H9 (cell line): Measurements from ENCODE around the gene ATF7. TPM values are rescaled to one million over a fixed set of nuclear protein-coding genes. Genes with fewer than 3 reads are reported as not detected.

Source experiments
- DNase-seq: peaks from one replicate; pipeline ENCODE4 v3.0.0-alpha.2; 2017
- H2AFZ ChIP-seq: one replicate; pipeline ENCODE4 v1.6.1; 2013; ENCODE audit warnings: mild to moderate bottlenecking, low read length, control low read depth, moderate library complexity
- H2AK5ac ChIP-seq: 2 replicates; pipeline ENCODE4 v1.6.1; 2013; ENCODE audit warnings: low read length, control low read depth, mixed read lengths; ENCODE audit not compliant: insufficient read length
- H2BK120ac ChIP-seq: one replicate; pipeline ENCODE4 v1.6.1; 2013; ENCODE audit warnings: low read depth, mild to moderate bottlenecking, low read length, control low read depth, inconsistent platforms; ENCODE audit not compliant: poor library complexity, severe bottlenecking
- H2BK12ac ChIP-seq: 2 replicates; pipeline ENCODE4 v1.6.1; 2013; ENCODE audit warnings: low read length, control low read depth, mixed read lengths, low read depth; ENCODE audit not compliant: insufficient read length
- H2BK15ac ChIP-seq: 2 replicates; pipeline ENCODE4 v1.6.1; 2013; ENCODE audit warnings: low read depth, low read length, control low read depth
- H2BK20ac ChIP-seq: one replicate; pipeline ENCODE4 v1.6.1; 2013; ENCODE audit warnings: low read depth, mild to moderate bottlenecking, low read length, control low read depth, inconsistent platforms; ENCODE audit not compliant: poor library complexity, severe bottlenecking
- H2BK5ac ChIP-seq: 2 replicates; pipeline ENCODE4 v1.6.1; 2013; ENCODE audit warnings: low read length, control low read depth, mixed read lengths; ENCODE audit not compliant: insufficient read length
- H3K14ac ChIP-seq: 2 replicates; pipeline ENCODE4 v1.6.1; 2013; ENCODE audit warnings: low read length, control low read depth; ENCODE audit not compliant: insufficient read depth
- H3K18ac ChIP-seq: 2 replicates; pipeline ENCODE4 v1.6.1; 2013; ENCODE audit warnings: low read depth, mild to moderate bottlenecking, mixed read lengths, low read length, control low read depth; ENCODE audit not compliant: insufficient read length
- H3K23ac ChIP-seq: 2 replicates; pipeline ENCODE4 v1.6.1; 2013; ENCODE audit warnings: low read length, control low read depth, mixed read lengths, low read depth; ENCODE audit not compliant: insufficient read length
- H3K23me2 ChIP-seq: 2 replicates; pipeline ENCODE4 v1.6.1; 2013; ENCODE audit warnings: low read depth, mild to moderate bottlenecking, mixed read lengths, low read length, control low read depth; ENCODE audit not compliant: insufficient read length, poor library complexity, severe bottlenecking
- H3K27ac ChIP-seq: 2 replicates; pipeline ENCODE4 v1.5.1; 2013; ENCODE audit warnings: low read length, control low read depth, mixed read lengths, low read depth; ENCODE audit not compliant: insufficient read length
- H3K27me3 ChIP-seq: 2 replicates; pipeline ENCODE4 v1.6.1; 2013; ENCODE audit warnings: low read length, control low read depth, inconsistent platforms; ENCODE audit not compliant: insufficient read depth
- H3K4ac ChIP-seq: 2 replicates; pipeline ENCODE4 v1.6.1; 2013; ENCODE audit warnings: low read depth, mild to moderate bottlenecking, control low read depth, inconsistent platforms, low read length, moderate library complexity
- H3K4me1 ChIP-seq: 2 replicates; pipeline ENCODE4 v1.6.1; 2013; ENCODE audit warnings: low read length, control low read depth, inconsistent platforms; ENCODE audit not compliant: insufficient read depth
- H3K4me2 ChIP-seq: 2 replicates; pipeline ENCODE4 v1.6.1; 2013; ENCODE audit warnings: low read length, control low read depth, mixed read lengths; ENCODE audit not compliant: insufficient read length, insufficient read depth
- H3K56ac ChIP-seq: 2 replicates; pipeline ENCODE4 v1.6.1; 2013; ENCODE audit warnings: low read depth, mild to moderate bottlenecking, mixed read lengths, low read length, control low read depth; ENCODE audit not compliant: insufficient read length
- H3K79me1 ChIP-seq: 2 replicates; pipeline ENCODE4 v1.6.1; 2013; ENCODE audit warnings: low read depth, mild to moderate bottlenecking, moderate library complexity, low read length, control low read depth, inconsistent platforms; ENCODE audit not compliant: insufficient read depth, poor library complexity, severe bottlenecking
- H3K79me2 ChIP-seq: 2 replicates; pipeline ENCODE4 v1.6.1; 2013; ENCODE audit warnings: low read length, control low read depth, inconsistent platforms; ENCODE audit not compliant: insufficient read depth
- H3K9ac ChIP-seq: 2 replicates; pipeline ENCODE4 v1.6.1; 2013; ENCODE audit warnings: low read length, control low read depth, mixed read lengths; ENCODE audit not compliant: insufficient read length; ENCODE audit errors: extremely low read depth
- H3K9me3 ChIP-seq: one replicate; pipeline ENCODE4 v1.6.1; 2013; ENCODE audit warnings: low read depth, low read length, inconsistent platforms; ENCODE audit not compliant: control insufficient read depth
- H3T11ph ChIP-seq: one replicate; pipeline ENCODE4 v1.6.1; 2013; ENCODE audit warnings: mild to moderate bottlenecking, low read length, control low read depth, inconsistent platforms
- H4K20me1 ChIP-seq: one replicate; pipeline ENCODE4 v1.6.1; 2013; ENCODE audit not compliant: control insufficient read depth, insufficient read length, insufficient read depth
- H4K5ac ChIP-seq: 2 replicates; pipeline ENCODE4 v1.6.1; 2013; ENCODE audit warnings: low read depth, mild to moderate bottlenecking, mixed read lengths, low read length, control low read depth; ENCODE audit not compliant: insufficient read length
- H4K8ac ChIP-seq: replicated peaks from 2 replicates; pipeline ENCODE4 v1.6.1; 2013; ENCODE audit warnings: low read length, control low read depth, mixed read lengths, low read depth; ENCODE audit not compliant: insufficient read length
- H4K91ac ChIP-seq: 2 replicates; pipeline ENCODE4 v1.6.1; 2013; ENCODE audit warnings: low read depth, mild to moderate bottlenecking, moderate library complexity, mixed read lengths, low read length, control low read depth; ENCODE audit not compliant: insufficient read length
- H3K27ac Mint-ChIP-seq, 3 experiments: 2 replicates in 2 of 3; 3 replicates in 1 of 3; pipeline ENCODE4 v1.8.0; 2020 to 2021; ENCODE audit warnings: mixed read lengths in 3 of 3, mild to moderate bottlenecking in 1 of 3, moderate library complexity in 1 of 3
- H3K27me3 Mint-ChIP-seq: 2 replicates; pipeline ENCODE4 v1.8.0; 2021; ENCODE audit warnings: low read depth, mild to moderate bottlenecking, moderate library complexity, mixed read lengths
- H3K36me3 Mint-ChIP-seq, 3 experiments: 2 replicates in 2 of 3; 3 replicates in 1 of 3; pipeline ENCODE4 v1.8.0; 2020 to 2021; ENCODE audit warnings: low read depth in 3 of 3, mixed read lengths in 3 of 3; ENCODE audit not compliant: insufficient read depth in 1 of 3
- H3K4me1 Mint-ChIP-seq, 2 experiments: 2 replicates each; pipeline ENCODE4 v1.8.0; 2020; ENCODE audit warnings: mixed read lengths in 2 of 2
- H3K4me3 Mint-ChIP-seq, 2 experiments: 2 replicates in 1 of 2; 3 replicates in 1 of 2; pipeline ENCODE4 v1.8.0; 2020 to 2021; ENCODE audit warnings: mild to moderate bottlenecking in 2 of 2, mixed read lengths in 2 of 2, moderate library complexity in 1 of 2
- H3K9me3 Mint-ChIP-seq, 2 experiments: 2 replicates in 1 of 2; 3 replicates in 1 of 2; pipeline ENCODE4 v1.8.0; 2020; ENCODE audit warnings: mild to moderate bottlenecking in 2 of 2, mixed read lengths in 2 of 2, moderate library complexity in 1 of 2
- CTCF ChIP-seq: fragments of 200-600 bp; sonication (generic); conservative IDR thresholded peaks from 3 replicates; pipeline ENCODE4 v1.8.0; 2021; ENCODE audit warnings: antibody characterized with exemption, mild to moderate bottlenecking
- WGBS: extraction: QIAGEN DNeasy Blood & Tissue Kit; methylation state at CpG from one replicate; pipeline ENCODE4 v1.1.7; 2013; ENCODE audit warnings: missing lambda C conversion rate, low lambda C conversion rate, mixed read lengths; ENCODE audit not compliant: insufficient read length; ENCODE audit errors: extremely low coverage; 5-methylcytosine and 5-hydroxymethylcytosine counted together
- total RNA-seq: library from RNA; stranded (reverse); gene quantifications from 2 replicates; pipeline ENCODE4 v1.2.1, GENCODE V29; 2021

Gene ATF7
- total RNA-seq, 1 experiment from 2014 or later, result 17.7 TPM

- Histone ChIP-seq H2BK5ac (no peak overlapping the region), H3K9me3 (no peaks in the 10 kb centered on the region), H2BK20ac (no peak overlapping the region), H3K9ac (peak overlapping the region; percentile 27), H3K27ac (no peak overlapping the region), H3K4me1 (peaks cover 6% of the 10 kb centered on the region; the same call in 1 of the 2 replicates), H3K79me1 (peaks cover 7% of the 10 kb centered on the region), H3K4ac (no peak overlapping the region), H3K14ac (no peak overlapping the region), H4K20me1 (no peaks in the 10 kb centered on the region), H3K4me2 (peak overlapping the region; percentile 59), H2AK5ac (no peak overlapping the region), H3K56ac (no peak overlapping the region), H3K23me2 (peaks cover 20% of the 10 kb centered on the region), H4K8ac (no peak overlapping the region), H4K91ac (no peak overlapping the region), H2BK15ac (no peak overlapping the region), H3K23ac (no peak overlapping the region), H3K27me3 (no peaks in the 10 kb centered on the region), H3K18ac (no peak overlapping the region), H2AFZ (no peak overlapping the region), H3T11ph (no peak overlapping the region), H2BK120ac (no peak overlapping the region), H2BK12ac (no peak overlapping the region), H3K79me2 (no peaks in the 10 kb centered on the region; the same call in 1 of the 2 replicates), H4K5ac (no peak overlapping the region)
- Mint-ChIP-seq H3K9me3 (no peaks in the 10 kb centered on the region), H3K4me3 (peak overlapping the region; percentile 86 to 90), H3K36me3 (peaks cover 19 to 43% (median 26%) of the 10 kb centered on the region in 3 experiments), H3K27ac (peak overlapping the region in 2 of 3 experiments; percentile 94 to 98; a peak in 6 of 7 replicates), H3K4me1 (peaks cover 31 to 36% of the 10 kb centered on the region in 2 experiments), H3K27me3 (no peaks in the 10 kb centered on the region)
- no CpG with 5 or more reads among the region's 10 CpGs for WGBS
- TF ChIP-seq CTCF, result no peak
- no peak for DNase-seq
Observed at GRCh38 chr12:53501615-53502181, 124.5 kb downstream of the ATF7 start.
